Neural crest cell (in vitro differentiated cells): ENCODE data around the gene LCNL1. TPM values are rescaled to one million over a fixed set of nuclear protein-coding genes. Genes with fewer than 3 reads are reported as not detected.

Source experiments
- DNase-seq: peaks from one replicate; pipeline ENCODE4 v3.0.0; 2021; ENCODE audit warnings: low read depth, mixed read lengths, low spot score
- H3K27ac Mint-ChIP-seq: one replicate; pipeline ENCODE4 v1.8.0; 2021; ENCODE audit warnings: mild to moderate bottlenecking, mixed read lengths; ENCODE audit not compliant: unreplicated experiment
- H3K27me3 Mint-ChIP-seq: 2 replicates; pipeline ENCODE4 v1.8.0; 2021; ENCODE audit warnings: low read depth, mild to moderate bottlenecking, mixed read lengths
- H3K36me3 Mint-ChIP-seq: 2 replicates; pipeline ENCODE4 v1.8.0; 2021; ENCODE audit warnings: low read depth, mild to moderate bottlenecking, mixed read lengths
- H3K4me1 Mint-ChIP-seq: 2 replicates; pipeline ENCODE4 v1.8.0; 2021; ENCODE audit warnings: mixed read lengths
- H3K4me3 Mint-ChIP-seq: one replicate; pipeline ENCODE4 v1.8.0; 2021; ENCODE audit warnings: mild to moderate bottlenecking, mixed read lengths
- H3K9me3 Mint-ChIP-seq: 2 replicates; pipeline ENCODE4 v1.8.0; 2021; ENCODE audit warnings: mixed read lengths
- CTCF ChIP-seq: fragments of 200-600 bp; sonication (generic); conservative IDR thresholded peaks from 2 replicates; pipeline ENCODE4 v1.5.0; 2021; ENCODE audit warnings: antibody characterized with exemption, mild to moderate bottlenecking
- total RNA-seq: library from RNA; stranded (reverse); gene quantifications from 2 replicates; pipeline ENCODE4 v1.2.1, GENCODE V29; 2021

Gene LCNL1
- total RNA-seq, 1 donor from 2014 or later: not detected

DNA sequence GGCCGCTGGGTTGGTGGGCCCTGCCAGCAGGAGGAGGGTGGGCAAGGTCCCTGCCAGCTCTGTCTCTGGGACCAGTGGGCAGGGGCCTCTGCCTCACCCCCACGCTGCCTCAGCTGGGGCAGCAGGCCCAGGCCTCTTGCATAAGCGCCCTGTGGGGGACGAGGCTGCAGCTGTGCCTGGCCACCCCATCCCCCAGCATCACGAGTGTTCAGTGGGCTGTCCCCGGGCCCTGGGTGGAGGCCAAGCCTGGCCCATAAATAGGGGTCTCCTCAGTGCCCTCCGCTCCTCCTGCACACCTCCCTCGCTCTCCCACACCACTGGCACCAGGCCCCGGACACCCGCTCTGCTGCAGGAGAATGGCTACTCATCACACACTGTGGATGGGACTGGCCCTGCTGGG lies 5.6 kb upstream of the LCNL1 start, which contains the start of gene PTGDS:
TSS of gene PTGDS (plus strand) at position 282 of the 400 bp plus-strand sequence. CDS start at position 357, 75 bp downstream.
- peaks cover 4% of the 10 kb centered on the region for H3K4me1 Mint-ChIP-seq
- no peak within 1 kb of the TSS for H3K27ac Mint-ChIP-seq
- no peak for TF ChIP-seq CTCF
- H3K36me3 Mint-ChIP-seq: no peaks in the 10 kb centered on the region
- H3K9me3 Mint-ChIP-seq: no peaks in the 10 kb centered on the region
- H3K27me3 Mint-ChIP-seq: peaks cover 7% of the 10 kb centered on the region
- DNase-seq: no peak
- H3K4me3 Mint-ChIP-seq: no peak within 1 kb of the TSS

DNA sequence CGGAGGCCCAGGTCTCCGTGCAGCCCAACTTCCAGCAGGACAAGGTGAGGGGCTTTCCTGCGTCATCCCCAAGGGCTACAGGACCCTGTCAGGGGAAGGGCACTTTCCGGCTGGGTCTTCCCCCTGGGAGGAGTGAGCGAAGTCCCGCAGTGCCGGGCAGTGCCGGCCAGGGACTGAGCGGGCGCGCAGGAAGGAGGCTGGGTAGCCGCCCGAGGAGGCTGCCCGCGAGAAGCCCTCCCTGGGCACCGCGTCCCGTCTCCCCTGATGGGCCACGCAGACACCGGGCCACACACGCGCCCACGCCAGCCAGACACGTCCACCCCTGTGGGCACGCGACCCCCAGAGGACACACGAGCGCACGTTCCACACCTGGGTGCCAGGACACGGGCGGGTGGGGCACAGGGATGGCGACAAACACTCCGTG lies 5.1 kb upstream of the LCNL1 start:
- DNase-seq: no peak
- no peaks in the 10 kb centered on the region for H3K36me3 Mint-ChIP-seq

GRCh38 chr9:136978073-136978864 lies 4.5 kb upstream of the LCNL1 start:
- peak; percentile 64 for DNase-seq
- H3K4me3 Mint-ChIP-seq: no peak overlapping the region

More for the DNA sequence above, 5.1 kb upstream of the LCNL1 start:
- H3K4me3 Mint-ChIP-seq: no peak overlapping the region
- no peak overlapping the region for H3K27ac Mint-ChIP-seq
- H3K9me3 Mint-ChIP-seq: no peaks in the 10 kb centered on the region
- H3K4me1 Mint-ChIP-seq: peaks cover 4% of the 10 kb centered on the region
- H3K27me3 Mint-ChIP-seq: peaks cover 7% of the 10 kb centered on the region
- TF ChIP-seq CTCF: no peak

DNA sequence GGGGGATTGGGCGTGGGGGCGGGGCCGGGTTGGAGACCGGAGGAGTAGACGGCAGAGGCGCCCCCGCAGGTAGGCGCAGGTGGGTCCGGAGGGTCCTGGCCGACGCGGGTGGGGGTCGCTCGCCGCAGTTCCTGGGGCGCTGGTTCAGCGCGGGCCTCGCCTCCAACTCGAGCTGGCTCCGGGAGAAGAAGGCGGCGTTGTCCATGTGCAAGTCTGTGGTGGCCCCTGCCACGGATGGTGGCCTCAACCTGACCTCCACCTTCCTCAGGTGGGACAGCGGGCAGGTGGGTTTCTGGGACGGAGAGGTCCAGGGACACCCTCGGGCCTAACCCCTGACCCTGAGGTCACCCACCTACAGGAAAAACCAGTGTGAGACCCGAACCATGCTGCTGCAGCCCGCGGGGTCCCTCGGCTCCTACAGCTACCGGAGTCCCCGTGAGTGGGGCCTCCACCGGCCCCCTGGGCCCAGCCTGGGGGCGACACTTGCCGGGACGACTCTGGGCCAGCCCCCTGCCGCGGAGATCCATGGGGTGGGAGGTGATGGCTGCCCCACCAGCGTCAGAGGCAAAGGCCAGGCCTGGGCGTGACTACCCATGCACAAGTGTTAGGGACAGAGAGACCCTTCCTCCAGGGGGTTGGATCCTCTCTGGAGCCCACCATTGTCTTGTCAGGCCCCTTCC lies 3.8 kb upstream of the LCNL1 start:
- no peak overlapping the region for H3K27ac Mint-ChIP-seq
- peaks cover 7% of the 10 kb centered on the region for H3K4me1 Mint-ChIP-seq
- no peaks in the 10 kb centered on the region for H3K9me3 Mint-ChIP-seq
- H3K36me3 Mint-ChIP-seq: no peaks in the 10 kb centered on the region
- DNase-seq: no peak
- no peak for TF ChIP-seq CTCF
- H3K4me3 Mint-ChIP-seq: no peak overlapping the region
- H3K27me3 Mint-ChIP-seq: peaks cover 7% of the 10 kb centered on the region

More at GRCh38 chr9:136978073-136978864, 4.5 kb upstream of the LCNL1 start:
- no peaks in the 10 kb centered on the region for H3K36me3 Mint-ChIP-seq
- no peaks in the 10 kb centered on the region for H3K9me3 Mint-ChIP-seq
- H3K4me1 Mint-ChIP-seq: peaks cover 4% of the 10 kb centered on the region
- no peak for TF ChIP-seq CTCF
- H3K27me3 Mint-ChIP-seq: peaks cover 7% of the 10 kb centered on the region
- no peak overlapping the region for H3K27ac Mint-ChIP-seq

DNA sequence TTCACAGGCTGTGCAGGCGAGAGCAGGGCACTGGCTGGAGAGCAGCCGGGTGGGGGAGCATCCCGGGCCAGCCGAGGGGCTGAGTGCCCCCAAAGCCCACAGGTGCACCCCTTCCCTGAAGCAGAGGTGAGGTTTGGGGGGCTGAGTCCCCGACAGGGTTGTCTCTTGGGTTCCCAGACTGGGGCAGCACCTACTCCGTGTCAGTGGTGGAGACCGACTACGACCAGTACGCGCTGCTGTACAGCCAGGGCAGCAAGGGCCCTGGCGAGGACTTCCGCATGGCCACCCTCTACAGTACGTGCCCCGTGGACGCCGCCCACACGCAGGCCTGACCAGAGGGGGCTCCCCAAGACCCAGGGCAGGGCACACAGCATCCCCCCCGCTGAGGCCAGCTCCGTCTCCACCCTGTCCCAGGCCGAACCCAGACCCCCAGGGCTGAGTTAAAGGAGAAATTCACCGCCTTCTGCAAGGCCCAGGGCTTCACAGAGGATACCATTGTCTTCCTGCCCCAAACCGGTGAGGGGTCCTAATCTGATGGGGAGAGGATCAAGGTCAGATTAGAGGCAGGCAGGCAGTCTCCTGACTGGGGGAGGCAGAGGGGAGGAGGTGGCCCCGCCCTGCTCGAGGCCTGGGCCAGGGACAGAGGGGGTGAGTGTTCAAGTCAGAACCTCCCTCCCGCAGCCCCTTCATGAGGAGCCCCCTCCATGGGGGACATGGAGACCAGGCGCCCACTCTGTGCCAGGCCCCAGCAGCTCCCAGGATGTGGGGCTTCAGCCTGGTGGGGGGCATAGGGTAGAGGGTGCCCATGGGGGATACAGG lies 2.8 kb upstream of the LCNL1 start:
- H3K9me3 Mint-ChIP-seq: no peaks in the 10 kb centered on the region
- peaks cover 7% of the 10 kb centered on the region for H3K27me3 Mint-ChIP-seq
- H3K27ac Mint-ChIP-seq: no peak overlapping the region
- TF ChIP-seq CTCF: no peak
- no peak overlapping the region for H3K4me3 Mint-ChIP-seq
- H3K36me3 Mint-ChIP-seq: no peaks in the 10 kb centered on the region
- H3K4me1 Mint-ChIP-seq: peaks cover 8% of the 10 kb centered on the region
- DNase-seq: no peak
